ENCODE results near the gene ANO6.
"Not testable (repeated sequence)": the region's sequence is repeated elsewhere in the genome, so short reads cannot be mapped to it uniquely, and the experiment has no call there.

Gene ANO6

GRCh38 chr12:45215419-45216229 lies at the start of gene ANO6:
Gene ANO6, plus strand, starts transcription at chr12:45216095. Its CDS starts 227 bp downstream, at chr12:45216322.
- H3K4me3 ChIP-seq (ENCODE audit: low read depth, low read length), result peak within 1 kb of the TSS; percentile 95
- TF ChIP-seq CTCF (IDR thresholded peaks at IDR 0.05; ENCODE audit: borderline replicate concordance, insufficient read depth, low read depth, low read length), result 0 out of 2 replicates have a peak, but pooled peaks have one; percentile 32

GRCh38 chr12:45168976-45169375 lies 46.9 kb upstream of the ANO6 start:
- no peak overlapping the region for H3K4me3 ChIP-seq (ENCODE audit: low read depth, low read length)
- no peak for TF ChIP-seq CTCF (IDR thresholded peaks at IDR 0.05; ENCODE audit: borderline replicate concordance, insufficient read depth, low read depth, low read length)

- peak; percentile 84 for TF ChIP-seq CTCF (IDR thresholded peaks at IDR 0.05; ENCODE audit: borderline replicate concordance, insufficient read depth, low read depth, low read length)
These were observed 45.3 kb upstream of the ANO6 start for GRCh38 chr12:45170456-45171042.

GRCh38 chr12:45173293-45173692 lies 42.6 kb upstream of the ANO6 start:
- not testable (repeated sequence) for H3K4me3 ChIP-seq (ENCODE audit: low read depth, low read length)

More at GRCh38 chr12:45170456-45171042, 45.3 kb upstream of the ANO6 start:
- no peak overlapping the region for H3K4me3 ChIP-seq (ENCODE audit: low read depth, low read length)

GRCh38 chr12:45174595-45174994 lies 41.3 kb upstream of the ANO6 start:
- no peak for TF ChIP-seq CTCF (IDR thresholded peaks at IDR 0.05; ENCODE audit: borderline replicate concordance, insufficient read depth, low read depth, low read length)
- H3K4me3 ChIP-seq (ENCODE audit: low read depth, low read length), result no peak overlapping the region

- H3K4me3 ChIP-seq (ENCODE audit: low read depth, low read length), result no peak overlapping the region
- no peak for TF ChIP-seq CTCF (IDR thresholded peaks at IDR 0.05; ENCODE audit: borderline replicate concordance, insufficient read depth, low read depth, low read length)
These were observed 37.1 kb upstream of the ANO6 start for GRCh38 chr12:45178771-45179170.

- no peak overlapping the region for H3K4me3 ChIP-seq (ENCODE audit: low read depth, low read length)
- TF ChIP-seq CTCF (IDR thresholded peaks at IDR 0.05; ENCODE audit: borderline replicate concordance, insufficient read depth, low read depth, low read length), result no peak
These were observed 33.4 kb upstream of the ANO6 start for GRCh38 chr12:45182511-45182910.

Data from GM12875 (cell line).